Measurements from ENCODE around the gene PMEL.
"Not testable (repeated sequence)": the region's sequence is repeated elsewhere in the genome, so short reads cannot be mapped to it uniquely, and the experiment has no call there.

PMEL gene

GRCh38 chr12:55925870-55926737, 39.7 kb downstream of the PMEL start:
- in situ Hi-C loops (cut with MboI; ENCODE audit: low sequenced_read_pairs), result no loop called here

GRCh38 chr12:55925371-55925770, 40.5 kb downstream of the PMEL start:
- in situ Hi-C loops (cut with MboI; ENCODE audit: low sequenced_read_pairs), result no loop called here

GRCh38 chr12:55923648-55924047, 42.2 kb downstream of the PMEL start:
- in situ Hi-C loops (cut with MboI; ENCODE audit: low sequenced_read_pairs), result not testable (repeated sequence)

- in situ Hi-C loops (cut with MboI; ENCODE audit: low sequenced_read_pairs), result no loop called here
Measured at GRCh38 chr12:55922126-55922525, 43.7 kb downstream of the PMEL start.

GRCh38 chr12:55919032-55919431, 46.8 kb downstream of the PMEL start:
- in situ Hi-C loops (cut with MboI; ENCODE audit: low sequenced_read_pairs), result not testable (repeated sequence)

GRCh38 chr12:55915482-55915859, 50.4 kb downstream of the PMEL start:
- in situ Hi-C loops (cut with MboI; ENCODE audit: low sequenced_read_pairs), result no loop called here

- in situ Hi-C loops (cut with MboI; ENCODE audit: low sequenced_read_pairs), result no loop called here
Measured at GRCh38 chr12:55912908-55913307, 52.9 kb downstream of the PMEL start.

GRCh38 chr12:55909513-55909884, 56.3 kb downstream of the PMEL start:
- in situ Hi-C loops (cut with MboI; ENCODE audit: low sequenced_read_pairs), result no loop called here

- in situ Hi-C loops (cut with MboI; ENCODE audit: low sequenced_read_pairs), result no loop called here
Measured at GRCh38 chr12:55908726-55909512, 56.9 kb downstream of the PMEL start.

- in situ Hi-C loops (cut with MboI; ENCODE audit: low sequenced_read_pairs), result no loop called here
Measured at GRCh38 chr12:55906056-55906455, 59.8 kb downstream of the PMEL start.
